DMS114 treated with DMSO at 0.1 percent for 48 hours (cell line): Measurements from ENCODE around the gene ANKFY1.

Experiments
- DNase-seq: peaks from one replicate; lab custom pipeline; 2025; ENCODE audit not compliant: unreplicated experiment; lab: John Stamatoyannopoulos, UW

The ANKFY1 gene

GRCh38 chr17:4125552-4125951 is 138.2 kb downstream of the ANKFY1 start:
- no peak for DNase-seq

GRCh38 chr17:4124999-4125398 is 138.8 kb downstream of the ANKFY1 start:
- DNase-seq = no peak

GRCh38 chr17:4120332-4120731 is 143.4 kb downstream of the ANKFY1 start:
- DNase-seq = no peak

- no peak for DNase-seq
Measured at GRCh38 chr17:4119299-4119698, 144.5 kb downstream of the ANKFY1 start.

- DNase-seq = no peak
Measured at GRCh38 chr17:4118015-4118743, 145.6 kb downstream of the ANKFY1 start.

GRCh38 chr17:4116516-4116915 is 147.3 kb downstream of the ANKFY1 start:
- no peak for DNase-seq
